Tracheal epithelial cell (primary cell): Measurements from ENCODE around the gene OR6C68. TPM values are rescaled to one million over a fixed set of nuclear protein-coding genes. Genes with fewer than 3 reads are reported as not detected.

Experiments used
- total RNA-seq: library from RNA; depleted of rRNA; stranded (reverse); fragments of >200 nt; gene quantifications from 2 replicates; pipeline ENCODE4 v1.2.1, GENCODE V29; 2014

The OR6C68 gene
- not detected in 2 replicates for total RNA-seq

DNA sequence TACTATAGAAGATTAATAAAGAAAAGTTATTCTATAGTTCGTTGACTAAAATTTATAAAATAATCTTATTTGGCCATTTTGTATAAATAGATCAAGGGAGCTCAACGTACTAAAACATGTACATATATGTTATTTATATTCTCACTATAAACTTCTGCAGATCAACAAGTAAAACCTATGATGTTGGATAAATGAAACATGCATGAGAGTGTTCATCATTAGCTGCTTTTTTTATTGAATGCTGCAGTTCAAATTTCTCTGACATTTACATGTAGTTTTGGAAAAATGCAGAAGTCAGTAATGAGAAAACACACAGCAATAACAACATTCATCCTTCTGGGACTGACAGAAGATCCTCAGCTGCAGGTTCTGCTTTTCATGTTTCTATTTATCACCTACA lies at the start of gene OR6C68:
Gene OR6C68, plus strand, starts transcription at position 301 of the 400 bp plus-strand sequence. Its CDS starts 0 bp downstream, at position 301.

DNA sequence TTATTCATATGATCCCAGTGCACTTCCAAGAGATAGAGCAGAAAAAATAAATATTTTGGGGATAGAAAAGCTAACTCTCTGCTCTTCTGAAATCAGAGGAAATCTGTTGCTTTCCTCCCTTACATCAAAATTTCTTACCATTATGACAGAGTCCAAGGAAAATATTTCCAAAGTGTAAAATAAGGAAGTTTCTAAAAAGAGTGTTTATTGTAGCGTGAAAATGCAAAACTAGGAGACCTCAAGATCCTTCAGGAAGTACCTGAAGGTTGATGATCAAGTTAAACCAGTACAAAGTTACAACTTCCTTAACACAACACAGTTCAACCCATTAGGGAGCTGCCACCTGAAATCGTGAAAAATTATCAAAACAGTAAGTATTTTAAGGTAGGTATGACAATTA lies 48.4 kb upstream of the OR6C68 start, which contains the start of gene OR6C2:
Gene OR6C2, plus strand, starts transcription at position 301 of the 400 bp plus-strand sequence. CDS start 8,138 bp downstream, outside the sequence.

DNA sequence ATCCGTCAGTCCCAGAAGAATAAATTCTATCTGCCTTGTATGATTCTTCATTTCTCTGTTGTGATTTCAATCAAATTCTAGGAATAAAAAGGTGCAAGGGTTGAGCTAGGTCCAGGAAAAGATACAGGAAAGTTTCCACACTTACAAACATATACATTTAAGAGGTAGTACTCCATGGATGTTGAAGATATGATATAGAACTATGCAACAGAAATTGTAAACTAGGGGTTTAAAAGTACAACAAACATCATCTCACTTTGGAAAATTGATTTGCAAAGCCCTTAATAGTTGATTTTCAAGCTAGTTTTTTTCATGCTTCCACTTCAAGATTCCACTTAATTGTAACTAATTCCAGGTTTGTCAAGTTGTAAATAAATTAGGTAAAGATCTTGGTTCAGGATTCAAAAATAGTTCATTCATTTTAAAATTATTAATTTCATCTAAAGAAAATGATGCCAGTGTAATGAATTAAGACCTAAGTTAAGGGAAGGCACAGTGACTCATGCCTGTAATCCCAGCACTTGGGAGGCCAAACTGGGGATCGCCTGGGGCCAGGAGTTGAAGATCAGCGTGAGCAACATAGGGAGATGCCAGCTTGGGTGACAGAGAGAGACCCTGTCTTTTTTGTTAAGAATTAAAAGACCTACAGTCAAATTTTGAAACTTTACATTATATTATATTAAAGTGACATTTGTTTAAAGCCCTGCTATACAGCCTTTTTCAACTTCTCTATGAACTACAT lies 21.9 kb upstream of the OR6C68 start, which contains the start of gene OR6C70:
Gene OR6C70, minus strand, starts transcription at position 51 of the 742 bp plus-strand sequence. Its CDS starts 0 bp downstream, at position 51.

Other genes starting within 250 kb of the OR6C68 start
- gene OR6C74, start 247.8 kb upstream of the OR6C68 start, total RNA-seq, result not detected in 2 replicates
- gene OR6C6, start 195.8 kb upstream of the OR6C68 start, total RNA-seq, result not detected in 2 replicates
- gene OR6C1, start 178.0 kb upstream of the OR6C68 start, total RNA-seq, result not detected in 2 replicates
- gene OR6C3, start 161.6 kb upstream of the OR6C68 start, total RNA-seq, result not detected in 2 replicates
- gene OR6C75, start 129.4 kb upstream of the OR6C68 start, total RNA-seq, result not detected in 2 replicates
- gene OR6C65, start 91.8 kb upstream of the OR6C68 start, total RNA-seq, result not detected in 2 replicates
- not detected in 2 replicates for gene OR6C76, start 66.1 kb upstream of the OR6C68 start, total RNA-seq
- not detected in 2 replicates for gene OR6C2, start 48.3 kb upstream of the OR6C68 start, total RNA-seq
- gene OR6C70, start 22.2 kb upstream of the OR6C68 start, total RNA-seq, result not detected in 2 replicates
- not detected in 2 replicates for gene OR6C4, start 57.2 kb downstream of the OR6C68 start, total RNA-seq
- gene OR2AP1, start 80.1 kb downstream of the OR6C68 start, total RNA-seq, result not detected in 2 replicates
- gene OR10P1, start 144.5 kb downstream of the OR6C68 start, total RNA-seq, result not detected in 2 replicates
- gene ITGA7, start 215.5 kb downstream of the OR6C68 start, total RNA-seq, result 0.43 and 1.7 TPM in 2 replicates
- 34.5 and 34.7 TPM in 2 replicates for gene BLOC1S1, start 223.7 kb downstream of the OR6C68 start, total RNA-seq
- 1.1 and 1.2 TPM in 2 replicates for gene RDH5, start 228.0 kb downstream of the OR6C68 start, total RNA-seq
- 935 and 965 TPM in 2 replicates for gene CD63, start 236.6 kb downstream of the OR6C68 start, total RNA-seq